HG02884 (cell line): ENCODE data around the gene LRP1B.

ENCODE experiments used
- ATAC-seq: cut with Tn5 transposase; IDR thresholded peaks from one replicate; pipeline ENCODE4 v1.9.1; 2021; ENCODE audit warnings: mild to moderate bottlenecking, moderate library complexity; ENCODE audit not compliant: unreplicated experiment

Gene LRP1B

DNA sequence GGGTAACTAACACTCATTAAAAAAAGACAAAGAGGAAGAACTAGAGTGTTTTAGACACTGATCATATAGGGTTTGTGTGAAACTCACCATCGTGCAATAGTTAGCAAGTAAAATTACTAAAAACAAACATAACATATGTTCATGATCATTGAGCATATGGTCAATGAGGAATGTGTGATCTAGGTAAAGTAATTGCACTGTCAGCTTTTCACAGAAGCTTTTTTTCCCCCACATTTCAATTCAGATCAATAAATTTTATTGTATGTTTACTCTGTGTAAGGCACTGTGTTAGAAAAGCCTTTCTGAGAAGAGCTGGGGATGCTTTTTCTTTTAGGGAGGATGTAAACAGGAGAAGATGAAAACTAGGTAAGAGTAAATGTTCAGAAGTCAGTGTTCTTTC, 348.2 kb downstream of the LRP1B start:
- no peak for ATAC-seq

DNA sequence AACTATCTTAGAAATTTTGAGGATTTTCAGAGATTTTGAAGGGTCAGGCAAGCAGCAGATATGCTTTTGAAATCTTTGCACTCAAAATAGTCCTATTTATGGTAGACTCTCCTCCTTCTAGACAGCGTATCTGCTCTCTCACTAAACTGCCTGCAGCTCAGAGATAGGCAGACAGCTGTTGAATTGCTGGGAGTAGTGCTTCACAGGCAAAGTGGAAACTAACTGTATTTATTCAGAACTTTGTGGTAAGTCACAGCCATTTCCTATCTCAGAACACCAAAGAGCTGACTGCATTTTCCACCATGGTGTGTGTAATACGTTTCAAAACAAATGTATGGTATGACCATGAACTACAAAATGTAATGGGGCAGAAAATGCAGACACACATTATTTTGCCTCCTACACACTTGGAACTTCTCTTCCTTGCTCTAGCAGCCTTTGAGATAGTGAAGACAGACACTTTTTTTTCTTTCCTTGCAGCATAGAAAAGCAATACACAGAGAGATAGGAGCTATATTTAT, 352.4 kb downstream of the LRP1B start:
- no peak for ATAC-seq

DNA sequence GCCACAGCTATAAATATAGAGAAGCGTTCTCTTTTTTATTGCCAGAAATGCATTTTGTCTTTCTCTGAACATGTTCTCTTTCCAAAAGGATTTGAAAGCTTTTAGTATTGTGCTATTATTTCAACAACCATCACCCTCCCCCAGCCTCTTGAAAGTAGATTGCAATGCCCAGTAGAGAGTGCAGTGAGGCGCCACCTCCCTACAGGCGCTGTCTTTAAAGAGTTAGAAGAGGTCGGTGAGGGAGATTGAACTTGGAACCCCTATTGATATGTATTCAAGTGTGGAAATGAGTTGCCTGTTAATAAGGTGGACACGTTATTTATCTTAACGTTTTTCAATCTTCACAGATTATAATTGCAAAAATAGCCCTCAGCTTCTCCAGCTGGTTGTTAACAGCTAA, 360.3 kb downstream of the LRP1B start:
- ATAC-seq, result no peak

DNA sequence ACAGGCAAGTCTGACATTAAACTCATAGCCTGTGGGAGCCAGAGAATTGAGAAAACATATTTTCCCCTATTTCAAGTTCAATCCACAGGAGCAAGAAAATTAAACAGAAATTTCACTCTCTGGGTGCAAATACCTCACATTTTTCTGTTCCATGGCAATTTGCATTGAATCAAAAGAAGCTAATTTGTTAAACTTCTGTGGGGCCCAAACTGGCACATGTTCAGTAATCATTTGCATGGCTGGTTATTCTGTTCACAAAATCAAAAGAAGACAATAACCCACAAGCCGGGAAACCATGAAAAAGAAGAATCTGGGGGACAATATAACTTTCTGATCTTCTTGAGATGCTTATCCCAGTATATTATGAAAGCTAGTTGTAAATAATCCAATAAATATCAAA, 363.1 kb downstream of the LRP1B start:
- ATAC-seq, result no peak

DNA sequence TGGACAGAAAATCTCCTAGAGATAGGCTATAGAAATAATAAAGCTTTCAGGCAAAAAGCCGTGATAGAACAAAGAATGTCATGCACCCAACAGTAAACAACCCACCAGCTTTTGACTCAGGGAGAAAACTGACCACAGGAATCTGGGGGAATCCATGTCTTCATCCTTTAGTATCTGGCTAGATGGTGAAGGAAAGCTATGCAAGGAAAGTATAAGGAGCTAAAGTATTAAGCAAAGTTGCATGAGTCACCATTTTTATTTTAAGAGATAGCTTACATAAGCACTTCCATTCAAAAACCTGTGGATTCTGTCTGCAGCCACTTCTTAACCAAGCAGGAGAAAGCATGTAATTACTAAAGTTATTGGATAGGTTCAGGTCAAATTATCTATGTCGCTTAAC, 363.8 kb downstream of the LRP1B start:
- no peak for ATAC-seq

DNA sequence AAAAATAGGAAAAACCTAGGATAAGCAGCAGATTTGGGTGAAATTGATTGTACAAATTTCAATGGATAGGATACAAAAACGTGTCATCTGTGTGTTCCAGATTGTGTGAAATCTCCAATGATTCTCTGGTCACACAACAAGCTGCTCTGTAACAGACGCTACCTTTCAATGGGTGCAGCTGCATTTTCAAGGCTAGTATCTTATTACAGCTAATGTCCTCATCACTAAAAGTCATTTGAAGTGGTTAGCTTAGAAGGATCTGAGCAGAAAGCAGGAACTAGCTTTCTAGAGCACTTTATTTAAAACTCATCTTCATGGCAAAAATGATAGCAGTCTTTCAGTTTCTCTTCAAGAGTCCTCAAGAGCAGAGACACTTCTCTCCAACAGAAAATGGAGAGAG, 364.6 kb downstream of the LRP1B start:
- no peak for ATAC-seq

DNA sequence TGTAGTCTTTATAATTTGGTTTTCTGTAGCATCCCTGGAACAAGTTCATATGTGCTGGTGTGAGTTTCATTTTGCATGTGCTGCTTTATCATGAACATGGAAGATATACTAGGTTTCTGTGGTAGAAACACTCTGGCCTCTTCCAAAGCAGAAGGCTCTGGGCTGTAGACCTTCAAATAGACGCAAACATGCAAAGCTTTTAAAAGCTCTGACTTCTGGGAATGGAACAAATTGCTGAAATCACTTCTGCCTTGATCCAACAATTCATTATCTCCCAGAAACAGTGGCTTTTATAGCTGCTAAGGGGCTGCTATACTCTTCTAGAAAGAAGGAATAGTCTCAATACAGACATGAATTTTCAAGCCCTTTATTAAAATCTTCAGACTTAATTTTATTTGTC, 382.2 kb downstream of the LRP1B start:
- ATAC-seq, result no peak

DNA sequence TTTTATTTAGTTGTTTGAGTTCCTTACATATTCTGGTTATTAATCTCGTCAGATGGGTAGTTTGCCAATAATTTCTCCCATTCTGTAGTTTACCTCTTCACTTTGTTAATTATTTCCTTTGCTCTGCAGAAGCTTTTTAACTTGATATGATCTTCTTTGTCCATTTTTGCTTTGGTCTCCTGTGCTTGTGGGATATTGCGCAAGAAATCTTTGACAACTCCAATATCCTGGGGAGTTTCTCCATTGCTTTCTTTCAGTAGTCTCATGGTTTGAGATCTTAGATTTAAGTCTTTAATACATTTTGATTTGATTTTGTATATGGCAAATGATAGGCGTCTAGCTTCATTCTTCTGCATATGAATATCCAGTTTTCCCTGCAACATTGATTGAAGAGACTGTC, 389.2 kb downstream of the LRP1B start:
- no peak for ATAC-seq

DNA sequence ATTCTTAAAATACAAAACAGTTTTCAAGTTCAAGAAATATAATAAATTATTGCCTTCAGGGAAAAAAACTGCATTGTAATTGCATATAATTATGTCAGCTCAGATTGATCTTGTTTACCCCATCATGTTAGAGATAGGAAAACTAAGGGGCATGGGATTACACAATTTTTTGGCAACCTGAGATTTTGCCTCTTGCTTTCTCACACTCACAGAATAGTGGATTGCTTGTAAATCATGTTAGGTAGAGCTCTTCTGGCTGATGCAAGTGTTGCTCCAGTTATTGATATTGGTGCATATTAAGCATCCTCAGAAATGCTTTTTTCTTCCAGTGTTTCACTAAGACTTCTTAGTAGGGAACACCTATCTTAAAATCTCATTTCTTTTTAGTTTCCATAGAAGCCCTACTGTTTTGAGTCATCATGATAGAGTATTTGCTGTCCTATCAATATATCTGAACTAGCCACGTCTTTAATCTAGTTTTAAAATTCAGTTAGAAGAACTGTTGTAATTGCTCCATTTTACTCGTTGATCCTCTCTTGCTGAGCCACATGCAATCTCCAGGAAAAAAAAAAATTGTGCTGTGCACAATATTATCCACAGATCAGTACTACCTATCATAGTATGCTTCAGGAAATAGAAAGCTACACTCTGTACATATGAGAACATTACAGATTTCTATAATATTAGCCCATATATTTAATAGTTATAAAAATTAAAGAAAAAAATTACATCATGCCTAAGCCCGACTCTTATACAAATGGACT, 393.1 kb downstream of the LRP1B start:
- no peak for ATAC-seq

DNA sequence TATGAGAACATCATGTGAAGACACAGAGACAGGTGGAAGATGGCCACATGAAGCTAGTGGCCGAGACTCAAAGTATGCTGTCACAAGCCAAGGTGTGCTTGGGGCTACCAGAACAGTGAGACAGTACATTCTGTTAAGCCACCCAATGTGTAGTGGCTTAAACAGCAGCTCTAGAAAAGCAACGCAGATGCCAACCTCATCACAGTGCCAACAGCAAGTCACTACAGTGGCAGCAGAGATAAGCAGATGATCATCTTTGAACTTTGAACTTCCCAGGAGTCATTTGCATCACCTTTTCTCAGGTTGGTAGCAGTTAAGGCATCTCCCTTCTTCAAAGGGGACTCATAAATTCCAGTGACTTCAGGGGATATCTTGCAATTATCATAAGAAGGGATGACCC, 394.4 kb downstream of the LRP1B start:
- no peak for ATAC-seq

DNA sequence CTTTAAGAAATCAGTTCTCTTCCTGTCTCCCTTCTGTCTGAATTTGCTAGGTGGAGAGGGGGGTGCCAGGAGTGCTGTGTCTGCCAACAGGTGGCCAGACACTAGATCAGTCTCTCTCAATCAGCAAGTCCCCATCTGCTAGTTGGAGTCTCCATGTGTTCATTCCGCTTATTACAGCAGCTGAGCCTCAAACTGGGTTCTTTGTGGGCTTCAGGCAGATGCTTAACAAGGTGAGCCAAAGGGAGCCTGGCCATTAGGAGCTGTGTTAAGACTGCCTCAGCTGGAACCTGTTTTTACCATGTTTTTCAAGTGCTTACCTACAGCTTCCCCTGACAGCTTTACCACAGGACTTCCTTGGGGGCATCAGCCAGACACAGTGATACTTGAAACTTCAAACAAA, 401.9 kb downstream of the LRP1B start:
- ATAC-seq, result no peak

DNA sequence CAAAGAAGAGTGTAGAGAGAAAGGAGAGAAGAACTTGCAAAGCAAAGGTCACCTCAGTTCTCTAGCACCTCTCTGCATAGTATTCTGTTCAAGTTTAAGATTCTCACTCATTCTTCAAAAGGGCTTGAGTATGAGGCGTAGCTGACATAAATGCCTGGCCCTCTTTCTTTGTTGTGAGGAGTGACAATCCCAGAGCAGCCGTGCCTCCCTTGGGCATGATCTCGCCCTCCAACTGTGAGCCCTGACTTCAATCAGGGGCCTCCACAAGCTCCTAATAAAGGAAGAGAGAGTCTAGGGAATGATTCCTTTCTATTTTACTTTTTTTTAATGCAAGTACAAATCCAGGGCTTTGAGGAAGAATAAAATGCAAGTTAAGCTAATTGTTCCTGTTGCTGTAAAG, 402.7 kb downstream of the LRP1B start:
- ATAC-seq, result no peak

DNA sequence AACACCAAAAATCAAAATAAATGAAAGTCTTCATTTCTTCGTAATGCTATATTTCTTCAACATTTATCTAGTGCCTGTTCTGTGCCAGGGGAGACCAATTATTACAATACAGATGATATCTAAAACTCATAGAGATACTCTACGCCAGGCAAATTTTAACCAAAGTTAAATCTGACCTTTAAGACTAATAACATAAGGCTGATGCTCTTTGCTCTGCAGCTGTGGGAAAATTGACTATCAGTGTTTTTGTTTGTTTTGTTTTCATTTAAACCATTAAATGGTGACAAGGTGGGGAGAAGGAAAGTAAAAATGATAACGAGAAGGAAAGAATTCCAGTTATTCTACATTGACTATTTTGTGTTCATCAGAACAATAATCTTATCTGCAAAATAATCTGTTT, 406.4 kb downstream of the LRP1B start:
- no peak for ATAC-seq

DNA sequence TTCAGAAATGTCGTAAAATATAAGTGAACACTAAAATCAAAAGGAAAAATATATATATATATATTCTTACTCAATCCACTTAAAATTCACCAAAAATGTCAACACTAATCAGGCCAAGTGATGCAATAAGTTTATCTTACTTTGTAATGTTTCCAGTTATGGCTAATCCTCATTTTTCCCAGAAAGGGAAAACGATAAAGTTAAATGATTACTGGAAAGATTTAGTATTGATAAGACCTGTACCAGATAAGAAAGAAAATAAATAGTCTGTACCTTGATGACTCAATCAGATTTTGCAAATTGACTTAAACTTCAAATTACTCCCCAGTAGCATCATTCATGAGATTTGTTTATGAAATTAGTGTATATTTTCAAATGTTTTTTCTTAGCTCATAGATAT, 407.0 kb downstream of the LRP1B start:
- ATAC-seq, result no peak

DNA sequence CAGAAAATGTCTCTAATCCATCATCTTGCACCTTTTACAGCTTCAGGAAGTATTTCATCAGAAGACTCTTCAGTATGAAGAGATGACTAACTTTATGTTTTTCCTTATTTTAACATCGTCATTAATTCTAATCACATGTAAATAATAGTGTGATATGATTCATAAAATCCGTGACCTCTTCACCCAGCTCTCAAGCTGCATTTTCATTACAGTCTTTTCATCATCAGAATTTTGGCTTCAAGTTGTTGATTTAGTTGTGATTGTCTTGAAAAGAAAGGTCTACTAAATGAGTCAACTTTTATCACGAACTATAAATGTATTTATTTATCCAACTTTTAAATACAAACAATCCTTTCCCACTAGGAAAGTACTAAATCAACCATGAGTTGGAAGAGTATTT, 410.3 kb downstream of the LRP1B start:
- ATAC-seq, result no peak

DNA sequence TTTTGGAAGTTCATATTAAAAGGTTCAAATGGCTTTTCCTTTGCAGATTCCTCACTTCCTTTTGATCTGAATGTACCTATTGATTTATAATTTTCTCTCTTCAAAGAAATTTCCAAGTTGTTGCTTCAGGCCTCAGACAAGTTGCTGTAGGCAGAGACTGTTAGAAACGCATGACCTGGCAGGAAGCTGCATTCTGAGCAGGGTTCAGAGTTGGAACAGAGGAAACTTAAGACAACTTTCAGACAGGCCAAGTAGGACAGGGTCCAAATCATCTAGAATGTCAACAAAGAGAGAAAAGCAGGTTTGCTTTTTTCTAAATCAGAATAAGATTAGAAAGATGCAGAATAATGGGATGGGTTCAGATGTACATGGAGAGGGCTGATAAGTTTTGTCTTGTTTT, 416.3 kb downstream of the LRP1B start:
- ATAC-seq, result no peak

DNA sequence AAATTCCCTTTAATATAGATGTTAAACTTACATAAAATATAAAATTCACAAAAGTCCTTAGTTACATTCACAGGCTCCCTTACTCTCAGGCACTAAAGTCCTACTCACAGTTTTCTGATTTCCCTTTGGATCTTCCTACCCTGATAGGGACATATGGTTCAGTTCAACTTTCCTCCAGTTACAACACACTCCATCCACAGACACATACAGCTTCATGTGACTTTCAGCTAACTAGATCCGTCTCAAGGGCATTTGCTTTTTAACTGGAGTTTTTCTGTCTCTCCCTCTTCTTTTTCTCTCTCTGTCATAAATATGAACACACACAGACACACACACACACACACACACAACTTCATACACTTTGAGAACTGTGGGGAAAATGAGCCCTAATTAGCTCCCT, 419.2 kb downstream of the LRP1B start:
- ATAC-seq, result no peak

DNA sequence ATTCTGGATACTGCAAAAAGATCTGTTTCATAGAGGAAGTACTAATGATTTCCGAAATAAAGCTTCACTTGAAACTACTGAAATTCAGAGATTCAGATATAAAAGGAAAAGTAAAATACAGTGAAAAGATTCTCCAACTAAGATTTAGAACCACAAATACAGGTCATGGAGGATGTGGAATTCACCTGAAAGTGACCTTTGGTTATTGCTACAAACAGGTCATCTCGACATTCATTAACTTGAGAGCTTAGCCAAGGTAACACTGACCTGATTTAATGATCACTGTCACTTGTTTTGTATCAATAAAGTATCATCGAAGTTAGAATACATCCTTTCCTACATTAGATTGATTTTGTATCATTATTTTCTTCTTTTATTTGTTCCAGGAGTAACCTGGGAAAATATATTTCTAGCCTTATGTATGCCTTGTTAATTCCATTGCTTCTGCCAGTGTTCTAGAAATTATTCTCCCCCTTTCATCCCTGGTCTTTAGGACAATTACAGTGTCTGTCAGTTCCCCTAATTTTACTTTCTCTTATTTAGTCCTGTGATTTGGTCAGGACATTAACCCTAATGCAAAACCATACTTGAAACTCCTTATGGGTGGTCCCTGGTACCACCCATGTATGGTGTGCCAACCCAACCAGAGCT, 420.1 kb downstream of the LRP1B start:
- ATAC-seq, result no peak

DNA sequence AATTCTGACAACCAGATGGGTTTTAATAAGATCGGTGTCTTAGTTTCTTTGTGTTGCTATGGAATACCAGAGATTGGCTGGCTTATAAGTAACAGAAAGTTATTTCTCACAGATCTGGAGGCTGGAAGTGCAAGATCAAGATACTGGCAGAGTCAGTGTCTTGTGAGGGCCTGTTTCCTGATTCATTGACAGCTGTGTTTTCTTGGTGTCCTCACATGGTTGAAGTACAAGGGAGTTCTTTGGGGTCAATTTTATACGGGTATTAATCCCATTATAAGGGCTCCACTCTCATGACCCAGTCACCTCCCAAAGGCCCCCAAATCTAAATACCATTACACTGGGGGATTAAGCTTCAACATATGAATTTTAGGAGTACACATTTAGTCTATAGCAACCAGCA, 421.1 kb downstream of the LRP1B start:
- ATAC-seq, result no peak

DNA sequence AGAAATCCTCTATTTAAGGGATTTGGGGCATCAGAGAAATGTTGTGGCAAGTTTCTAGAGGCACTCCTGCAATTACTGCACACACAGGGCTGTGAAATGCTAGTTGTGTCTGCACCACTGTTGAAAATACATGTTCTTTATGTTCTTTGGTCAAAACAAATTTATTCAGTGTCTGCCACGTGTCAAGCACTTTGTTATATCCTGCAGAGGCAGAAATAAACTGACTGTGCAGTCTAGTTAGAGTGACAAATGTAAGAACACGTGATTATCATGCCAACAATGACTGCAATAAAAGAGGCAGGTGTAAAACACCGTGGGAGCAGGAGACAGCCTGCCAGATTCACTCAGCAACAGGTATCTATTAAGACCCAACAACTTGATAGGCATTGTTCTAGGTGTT, 423.3 kb downstream of the LRP1B start:
- no peak for ATAC-seq

DNA sequence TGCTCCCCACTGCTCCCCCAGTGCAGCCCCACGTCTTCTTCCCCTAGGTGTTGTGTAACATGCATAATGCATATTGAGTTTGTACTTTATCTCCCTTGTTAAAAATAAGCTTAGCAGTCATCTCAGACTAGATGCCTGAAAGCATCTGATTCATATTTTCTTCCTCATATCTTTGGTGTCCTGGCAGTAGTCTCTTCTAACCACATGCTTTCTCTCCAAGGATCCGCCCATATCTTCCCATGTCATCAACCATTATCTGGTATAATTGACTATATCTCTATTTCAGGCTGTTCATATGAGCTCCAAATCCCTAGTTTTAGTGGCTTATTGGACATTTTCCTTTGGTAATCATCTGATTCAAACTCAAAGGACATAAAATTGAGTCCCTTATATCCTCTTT, 426.3 kb downstream of the LRP1B start:
- no peak for ATAC-seq

DNA sequence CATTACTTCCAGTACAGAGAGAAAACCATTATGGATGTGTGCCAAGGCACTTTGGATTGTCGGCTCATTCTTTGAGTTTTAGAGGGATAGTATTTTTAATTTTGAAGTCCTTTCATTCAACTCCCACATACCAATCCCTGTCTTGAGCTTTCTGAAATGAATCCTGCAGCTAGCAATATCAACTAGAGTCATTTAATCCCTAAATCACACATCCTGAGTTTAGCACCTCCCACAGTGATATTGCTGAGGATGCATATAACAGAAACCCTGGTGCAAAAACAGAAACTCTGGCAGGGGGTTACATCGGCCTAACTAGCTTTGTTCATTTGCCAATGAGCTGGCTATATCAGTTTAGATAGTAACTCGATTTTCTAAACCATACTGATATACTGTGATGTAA, 427.3 kb downstream of the LRP1B start:
- no peak for ATAC-seq

DNA sequence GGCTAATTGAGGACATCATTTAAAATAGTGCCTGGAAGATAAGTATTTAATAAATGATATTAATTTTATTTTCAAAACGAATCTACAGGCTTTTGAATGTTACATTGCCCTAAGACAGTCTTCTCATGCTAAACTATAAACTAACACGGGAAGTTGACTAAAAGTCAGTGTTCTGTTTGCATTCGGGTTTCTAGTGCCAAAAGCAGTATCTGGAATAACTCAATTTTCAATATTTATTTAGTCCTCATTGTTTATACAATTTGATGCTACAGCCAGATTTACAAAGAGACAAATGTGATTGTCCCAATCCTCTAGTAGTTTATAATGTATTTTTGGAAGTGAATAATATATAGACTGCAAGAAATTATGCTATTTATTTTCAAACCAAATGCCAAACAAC, 429.2 kb downstream of the LRP1B start:
- no peak for ATAC-seq
